Activated T-helper 1 cell treated with anti-CD3 and anti-CD28 coated beads, Interleukin-12 subunit alpha, Interleukin-12 subunit beta, Interleukin-2, Interleukin-4 antibody, amounts not matched to agents 30 ng/mL and 10 ng/mL and 1 ng/mL, durations not matched to agents 14 hours and 24 hours and 36 hours (primary cell): ENCODE results near the gene HSPG2. TPM values are rescaled to one million over a fixed set of nuclear protein-coding genes. Genes with fewer than 3 reads are reported as not detected.

Experiments used
- DNase-seq: peaks from one replicate; pipeline ENCODE4 v3.0.0; 2021; ENCODE audit warnings: low spot score
- H3K27ac Mint-ChIP-seq: one replicate; pipeline ENCODE4 v1.8.0; 2021; ENCODE audit warnings: mild to moderate bottlenecking, mixed read lengths
- H3K27me3 Mint-ChIP-seq: one replicate; pipeline ENCODE4 v1.8.0; 2022; ENCODE audit warnings: mild to moderate bottlenecking, moderate library complexity, mixed read lengths; ENCODE audit not compliant: insufficient read depth
- H3K36me3 Mint-ChIP-seq: one replicate; pipeline ENCODE4 v1.8.0; 2021; ENCODE audit warnings: low read depth, mixed read lengths
- H3K4me1 Mint-ChIP-seq: one replicate; pipeline ENCODE4 v1.8.0; 2021; ENCODE audit warnings: low read depth, mixed read lengths
- H3K4me3 Mint-ChIP-seq: one replicate; pipeline ENCODE4 v1.8.0; 2021; ENCODE audit warnings: mild to moderate bottlenecking, moderate library complexity, mixed read lengths
- H3K9me3 Mint-ChIP-seq: one replicate; pipeline ENCODE4 v1.8.0; 2021; ENCODE audit warnings: mixed read lengths
- intact Hi-C: fragments of 100-400 bp; cut with micrococcal nuclease; formaldehyde crosslinking; loops from one replicate; pipeline ENCODE4 v1.15.1; 2024
- total RNA-seq: library from RNA; stranded (reverse); gene quantifications from 2 replicates; pipeline ENCODE4 v1.2.3, GENCODE V29; 2022

The HSPG2 gene
- total RNA-seq, 1 donor from 2014 or later, result 2.4 TPM

DNA sequence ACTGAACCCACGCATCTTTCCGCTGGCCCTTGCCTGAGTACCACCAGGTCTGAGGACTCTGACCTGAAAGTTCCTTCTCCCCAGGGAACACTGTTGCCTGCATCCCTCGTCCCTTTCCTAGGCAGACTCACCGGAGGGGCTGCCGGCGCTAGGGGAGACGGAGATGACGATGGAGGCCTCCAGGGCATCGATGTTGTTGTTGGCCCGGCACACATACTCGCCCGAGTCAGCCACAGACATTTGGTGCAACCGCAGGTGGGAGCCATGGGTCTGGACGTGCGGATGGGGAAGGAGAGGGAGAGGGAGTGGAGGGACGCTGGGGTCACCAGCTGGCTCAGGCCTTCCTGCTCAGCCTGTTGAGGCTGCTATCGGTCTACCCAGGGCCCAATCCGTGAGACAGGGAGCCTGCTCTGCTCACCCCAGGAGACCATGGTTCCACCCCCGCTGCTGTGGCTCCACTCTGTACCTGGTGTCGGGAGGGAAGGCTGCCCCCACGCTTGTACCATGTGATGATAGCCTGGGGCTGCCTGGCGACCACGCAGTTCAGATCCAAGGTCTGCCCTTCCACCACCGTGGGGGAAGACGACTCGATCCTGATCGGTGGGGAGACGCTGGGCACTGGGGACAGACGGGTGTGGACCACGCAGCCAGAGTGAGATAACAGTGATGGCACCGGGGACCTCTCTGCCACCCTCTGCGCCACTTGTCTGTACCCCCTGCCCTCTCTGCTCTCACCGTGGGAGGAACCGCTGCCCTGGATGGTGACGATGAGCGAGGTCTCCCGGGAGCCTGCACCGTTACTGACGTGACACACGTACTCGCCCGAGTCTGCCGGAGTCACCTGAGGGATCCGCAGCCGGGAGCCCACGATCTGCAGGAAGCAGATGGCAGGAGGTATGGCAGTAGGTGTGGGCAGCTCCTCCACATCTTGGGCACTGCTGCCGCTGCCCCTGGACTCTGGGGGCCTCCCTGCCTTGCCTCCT, 89.6 kb downstream of the HSPG2 start:
- Mint-ChIP-seq H3K36me3 (no peaks in the 10 kb centered on the region), H3K27ac (no peak overlapping the region), H3K27me3 (no peaks in the 10 kb centered on the region), H3K9me3 (no peaks in the 10 kb centered on the region), H3K4me3 (no peak overlapping the region), H3K4me1 (no peaks in the 10 kb centered on the region)
- DNase-seq, result no peak
- intact Hi-C loops, result no loop called here

GRCh38 chr1:21845646-21846641, 91.2 kb downstream of the HSPG2 start:
- Mint-ChIP-seq H3K36me3 (no peaks in the 10 kb centered on the region), H3K27ac (no peak overlapping the region), H3K9me3 (no peaks in the 10 kb centered on the region), H3K4me3 (no peak overlapping the region), H3K27me3 (no peaks in the 10 kb centered on the region), H3K4me1 (no peaks in the 10 kb centered on the region)
- no peak for DNase-seq
- intact Hi-C loops, result no loop called here

GRCh38 chr1:21843996-21844395, 93.1 kb downstream of the HSPG2 start:
- Mint-ChIP-seq H3K4me3 (no peak overlapping the region), H3K27me3 (no peaks in the 10 kb centered on the region), H3K4me1 (no peaks in the 10 kb centered on the region), H3K9me3 (no peaks in the 10 kb centered on the region), H3K27ac (no peak overlapping the region), H3K36me3 (no peaks in the 10 kb centered on the region)
- intact Hi-C loops, result no loop called here
- DNase-seq, result no peak

- no peak for DNase-seq
- no peak overlapping the region for H3K4me3 Mint-ChIP-seq
- H3K4me1 Mint-ChIP-seq, result no peaks in the 10 kb centered on the region
- no peaks in the 10 kb centered on the region for H3K9me3 Mint-ChIP-seq
- no peaks in the 10 kb centered on the region for H3K36me3 Mint-ChIP-seq
- intact Hi-C loops, result no loop called here
- H3K27ac Mint-ChIP-seq, result no peak overlapping the region
- no peaks in the 10 kb centered on the region for H3K27me3 Mint-ChIP-seq
These were observed 93.9 kb downstream of the HSPG2 start for GRCh38 chr1:21843208-21843607.

DNA sequence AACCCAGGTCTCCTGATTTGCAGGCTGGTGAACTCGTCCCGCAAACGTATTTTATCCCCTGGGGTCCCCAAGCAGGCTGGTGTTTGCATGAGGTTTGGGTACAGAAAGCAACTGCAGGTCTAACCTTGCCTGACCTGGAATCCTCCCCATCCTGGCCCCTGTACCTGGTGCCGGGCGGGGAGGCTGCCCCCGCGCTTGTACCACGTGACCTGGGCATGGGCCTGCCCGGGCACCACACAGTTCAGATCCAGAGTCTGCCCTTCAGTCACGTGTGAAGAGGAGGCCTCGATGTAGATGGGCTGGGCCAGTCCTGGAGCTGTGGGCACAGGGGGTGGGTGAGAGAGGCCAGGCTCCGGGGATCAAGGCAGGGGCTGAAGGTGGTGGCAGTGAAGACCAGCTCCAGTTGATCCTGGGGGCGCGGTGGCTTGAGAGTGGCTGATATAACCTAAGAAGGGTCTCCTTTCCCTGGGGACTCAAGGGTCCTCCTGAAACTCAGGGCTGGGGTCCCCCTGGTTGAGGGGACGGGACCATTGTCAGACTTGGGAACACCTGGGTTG, 94.4 kb downstream of the HSPG2 start:
- no peaks in the 10 kb centered on the region for H3K27me3 Mint-ChIP-seq
- H3K4me1 Mint-ChIP-seq, result no peaks in the 10 kb centered on the region
- no peaks in the 10 kb centered on the region for H3K36me3 Mint-ChIP-seq
- H3K4me3 Mint-ChIP-seq, result no peak overlapping the region
- no peaks in the 10 kb centered on the region for H3K9me3 Mint-ChIP-seq
- no peak overlapping the region for H3K27ac Mint-ChIP-seq
- intact Hi-C loops, result no loop called here
- no peak for DNase-seq

- intact Hi-C loops, result no loop called here
- Mint-ChIP-seq H3K27me3 (no peaks in the 10 kb centered on the region), H3K9me3 (no peaks in the 10 kb centered on the region), H3K4me3 (no peak overlapping the region), H3K36me3 (no peaks in the 10 kb centered on the region), H3K4me1 (no peaks in the 10 kb centered on the region), H3K27ac (no peak overlapping the region)
- no peak for DNase-seq
These were observed 95.2 kb downstream of the HSPG2 start for GRCh38 chr1:21841852-21842466.

- Mint-ChIP-seq H3K9me3 (no peaks in the 10 kb centered on the region), H3K27me3 (no peaks in the 10 kb centered on the region), H3K4me3 (no peak overlapping the region), H3K4me1 (no peaks in the 10 kb centered on the region), H3K27ac (no peak overlapping the region), H3K36me3 (no peaks in the 10 kb centered on the region)
- intact Hi-C loops, result no loop called here
- no peak for DNase-seq
These were observed 96.1 kb downstream of the HSPG2 start for GRCh38 chr1:21840981-21841380.

DNA sequence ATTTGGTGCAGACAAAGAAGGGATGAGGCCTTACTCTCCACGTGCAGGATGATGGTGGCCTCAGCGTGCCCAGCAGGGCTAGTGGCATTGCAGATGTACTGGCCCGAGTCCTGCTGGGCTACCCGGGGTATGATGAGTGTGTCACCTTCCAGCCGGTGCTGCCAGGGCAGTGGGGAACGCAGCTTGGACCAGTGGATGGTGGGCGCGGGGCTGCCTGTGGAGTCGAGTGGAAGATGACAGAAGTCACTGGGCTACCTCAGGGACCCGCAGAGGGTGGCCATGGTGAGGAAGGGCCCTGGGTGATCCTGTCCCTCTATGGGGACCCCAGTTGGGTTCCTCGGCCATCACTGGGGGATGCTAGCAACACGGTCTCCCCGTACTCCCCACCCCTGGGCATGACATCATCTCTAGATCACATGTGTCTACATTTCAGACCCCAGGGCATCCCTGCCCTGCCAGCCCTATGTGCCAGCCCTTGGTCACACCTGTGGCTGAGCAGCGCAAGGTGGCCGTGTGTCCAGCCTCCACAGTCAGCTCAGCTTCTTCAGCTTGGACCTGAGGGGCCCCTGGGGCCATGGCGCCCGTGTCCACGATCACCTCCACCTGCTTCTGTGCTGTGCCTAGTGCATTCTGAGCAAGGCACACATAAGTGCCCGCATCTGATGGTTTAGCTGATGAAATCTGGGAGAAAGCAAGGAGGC, 97.6 kb downstream of the HSPG2 start:
- DNase-seq, result no peak
- Mint-ChIP-seq H3K4me3 (no peak overlapping the region), H3K27ac (no peak overlapping the region), H3K4me1 (no peaks in the 10 kb centered on the region), H3K36me3 (peaks cover 5% of the 10 kb centered on the region), H3K9me3 (peaks cover 8% of the 10 kb centered on the region), H3K27me3 (no peaks in the 10 kb centered on the region)
- intact Hi-C loops, result no loop called here

DNA sequence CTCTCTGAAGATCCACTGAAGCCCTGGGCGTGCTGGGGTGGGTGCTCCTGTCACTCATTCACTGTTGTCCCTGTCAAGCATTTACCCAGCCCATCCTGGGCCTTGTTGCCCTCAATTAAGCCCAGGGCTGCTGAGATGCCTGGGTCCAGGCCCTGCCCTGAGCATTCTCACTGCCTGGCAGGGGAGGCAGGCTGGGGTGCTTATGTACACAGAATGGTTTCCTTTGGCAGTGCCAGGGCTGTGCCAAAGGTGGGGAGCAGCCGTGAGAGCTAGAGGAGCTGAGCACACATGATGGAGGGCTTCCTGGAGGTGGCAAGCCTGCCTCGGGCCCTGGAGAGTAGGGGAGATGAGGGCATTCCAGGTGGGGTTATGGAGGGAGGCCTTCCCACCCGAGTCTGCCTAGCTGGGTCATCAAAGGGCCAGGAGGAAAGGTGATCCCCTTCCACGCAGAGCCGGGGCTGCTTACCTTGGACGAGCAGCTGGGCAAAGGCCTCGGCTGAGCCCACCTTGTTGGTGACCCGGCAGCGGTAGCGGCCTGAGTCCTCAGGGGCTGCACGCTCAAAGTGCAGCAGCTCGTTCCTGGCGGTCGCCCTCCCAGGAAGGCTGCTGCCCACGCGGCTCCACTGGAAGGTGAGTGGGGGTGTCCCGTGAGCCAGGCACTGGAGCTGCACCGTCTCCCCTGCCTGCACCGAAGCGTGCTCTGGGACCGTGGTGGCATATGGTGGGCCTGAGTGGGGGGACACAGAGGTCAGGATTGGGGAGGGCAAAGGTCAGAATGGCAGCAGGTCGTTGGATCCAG, 98.6 kb downstream of the HSPG2 start:
- Mint-ChIP-seq H3K4me1 (no peaks in the 10 kb centered on the region), H3K27ac (no peak overlapping the region), H3K4me3 (no peak overlapping the region), H3K27me3 (no peaks in the 10 kb centered on the region), H3K9me3 (peaks cover 18% of the 10 kb centered on the region), H3K36me3 (peaks cover 10% of the 10 kb centered on the region)
- no peak for DNase-seq
- intact Hi-C loops, result no loop called here

DNA sequence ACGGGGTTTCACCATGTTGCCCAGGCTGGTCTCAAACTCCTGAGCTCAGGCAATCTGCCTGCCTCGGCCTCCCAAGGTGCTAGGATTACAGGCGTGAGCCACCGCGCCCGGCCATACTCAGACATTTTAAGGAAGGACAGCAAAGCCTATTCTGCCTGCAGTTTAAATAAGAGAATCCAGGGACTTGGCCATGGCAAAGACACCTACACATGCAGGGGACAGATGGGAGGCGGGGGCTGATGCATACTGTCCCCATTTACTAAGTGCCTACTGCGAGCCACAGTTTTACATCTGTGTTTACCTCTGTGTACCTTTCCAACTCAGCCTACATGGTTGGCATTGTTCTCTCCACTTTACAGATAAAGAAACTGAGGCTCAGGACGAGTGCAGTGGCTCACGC, 99.6 kb downstream of the HSPG2 start:
- intact Hi-C loops, result no loop called here
- Mint-ChIP-seq H3K36me3 (peaks cover 10% of the 10 kb centered on the region), H3K27ac (no peak overlapping the region), H3K4me1 (no peaks in the 10 kb centered on the region), H3K4me3 (no peak overlapping the region), H3K9me3 (peaks cover 18% of the 10 kb centered on the region), H3K27me3 (no peaks in the 10 kb centered on the region)
- no peak for DNase-seq

GRCh38 chr1:21836729-21837128, 100.4 kb downstream of the HSPG2 start:
- Mint-ChIP-seq H3K27me3 (no peaks in the 10 kb centered on the region), H3K4me1 (no peaks in the 10 kb centered on the region), H3K4me3 (no peak overlapping the region), H3K27ac (no peak overlapping the region), H3K36me3 (peaks cover 10% of the 10 kb centered on the region), H3K9me3 (peaks cover 18% of the 10 kb centered on the region)
- intact Hi-C loops, result no loop called here
- DNase-seq, result no peak
